Suppressor macrophage (primary cell): Measurements from ENCODE around the gene EGR4.

Experiments
- DNase-seq, 4 experiments: peaks; one replicate each; pipeline ENCODE4 v3.0.0-alpha.2; 2020 to 2022
- total RNA-seq, 17 experiments: gene quantifications; one replicate each; lab custom pipeline; 2026; ENCODE audit warnings: mixed read lengths in 6 of 17, inconsistent platforms in 3 of 17; lab: John Stamatoyannopoulos, UW

The EGR4 gene
- 0 to 4.6 (median 0.12) reads per million in 17 experiments for total RNA-seq

DNA sequence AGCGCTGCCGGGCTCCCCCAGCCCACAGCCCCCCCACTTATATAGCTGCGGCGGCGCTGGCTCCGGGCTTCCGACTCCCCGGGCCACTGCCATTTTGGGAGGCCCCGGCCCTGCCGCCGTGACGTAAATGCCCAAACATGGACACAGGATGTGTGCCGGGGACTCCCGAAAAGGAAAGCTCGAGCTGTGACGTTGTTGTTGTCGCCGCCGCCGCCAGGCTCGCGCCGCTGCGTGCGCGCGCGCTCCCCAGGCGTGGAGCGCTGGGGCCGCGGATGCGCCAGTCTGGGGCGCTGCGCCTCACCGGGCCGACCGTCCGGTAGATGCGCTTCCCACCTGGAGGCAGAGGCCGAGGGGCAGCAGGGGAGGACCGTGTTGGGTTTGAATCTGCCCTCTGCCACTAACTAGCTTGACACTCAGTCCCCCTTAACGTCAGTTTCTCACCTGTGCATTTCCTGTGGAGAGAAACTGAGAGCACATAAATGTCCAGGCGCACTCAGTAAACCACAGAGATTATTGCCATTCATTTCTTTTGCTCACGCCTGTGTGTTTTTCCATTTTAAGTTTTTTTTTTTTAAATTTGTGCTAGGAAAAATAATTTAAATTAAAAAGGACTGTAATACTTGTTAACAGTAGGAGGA is at the start of gene EGR4:
Gene EGR4, minus strand, starts transcription at position 15 of the 638 bp plus-strand sequence. CDS start 231 bp downstream, outside the sequence.
- DNase-seq = peak; percentile 84 to 90 (median 86)

- no peak for DNase-seq
Observed at GRCh38 chr2:73341039-73341438, 47.7 kb upstream of the EGR4 start.

GRCh38 chr2:73339201-73339600 is 45.9 kb upstream of the EGR4 start:
- DNase-seq = peak in 1 of 4 experiments; percentile 1

DNA sequence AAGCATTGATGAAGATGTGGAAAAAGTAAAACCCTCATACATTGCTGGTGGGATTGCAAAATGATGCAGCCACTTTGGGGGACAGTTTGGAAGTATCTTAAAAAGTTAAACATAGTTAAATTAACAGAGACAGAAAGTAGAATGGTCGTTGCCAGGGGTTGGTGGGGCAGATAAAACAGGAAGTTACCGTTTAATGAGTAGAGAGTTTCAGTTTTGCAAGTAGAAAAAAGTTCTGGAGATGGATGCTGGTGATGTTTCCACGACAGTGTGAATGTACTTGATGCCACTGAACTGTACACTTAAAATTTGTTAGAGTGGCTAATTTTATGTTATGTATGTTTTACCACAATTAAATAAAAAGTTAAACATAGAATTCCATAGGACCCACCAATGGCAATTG is 44.5 kb upstream of the EGR4 start:
- no peak for DNase-seq

- DNase-seq = no peak
Observed at GRCh38 chr2:73334620-73335019, 41.3 kb upstream of the EGR4 start.

GRCh38 chr2:73334045-73334444 is 40.7 kb upstream of the EGR4 start:
- no peak for DNase-seq

DNA sequence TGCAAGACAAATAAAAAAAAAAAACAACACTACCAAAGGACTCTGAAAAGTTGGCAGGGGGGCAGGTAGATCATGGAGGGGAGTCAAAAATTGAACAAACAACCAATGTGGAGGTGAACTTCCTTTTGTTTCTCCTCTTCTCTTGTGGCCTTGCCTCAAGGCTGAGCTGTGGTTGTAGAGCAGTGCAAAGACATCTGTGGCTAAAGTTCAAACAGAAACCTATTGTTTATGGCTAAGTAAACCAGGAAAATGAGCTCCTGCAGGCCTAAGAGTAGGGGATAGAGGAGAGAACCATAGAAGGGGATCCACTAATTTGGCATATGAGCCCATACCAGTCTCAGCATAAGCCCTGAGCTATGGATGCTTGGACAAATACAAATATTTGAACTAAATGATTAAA is 40.2 kb upstream of the EGR4 start:
- DNase-seq = no peak

DNA sequence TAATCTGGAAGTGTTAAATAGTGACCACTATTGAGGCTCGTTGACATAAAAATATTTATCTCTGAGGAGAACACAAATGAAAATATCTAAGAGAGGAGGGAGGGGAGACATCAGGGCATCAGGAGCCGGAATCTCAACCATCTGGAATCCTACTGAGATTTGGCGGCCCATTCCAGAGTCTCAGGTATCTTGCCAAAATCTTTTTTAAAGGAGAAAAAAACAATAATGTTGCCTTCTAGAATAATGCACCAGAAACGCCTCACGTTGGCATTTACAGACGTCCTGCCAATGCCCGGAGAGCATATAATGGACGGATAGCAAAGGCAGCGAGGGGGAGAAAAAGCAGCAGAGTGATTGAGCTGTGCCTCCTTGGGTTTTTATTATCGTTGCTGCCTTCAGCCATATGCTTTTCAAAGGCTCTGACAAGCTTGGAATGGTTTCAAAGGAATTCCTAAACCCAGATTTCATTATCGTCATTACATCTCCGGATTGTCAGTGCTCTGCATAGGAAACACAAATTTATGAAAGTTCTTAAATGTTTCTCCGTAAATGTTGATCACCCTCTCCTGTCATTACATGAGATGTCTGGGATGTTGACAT is 30.9 kb upstream of the EGR4 start:
- no peak for DNase-seq

GRCh38 chr2:73323551-73323950 is 30.2 kb upstream of the EGR4 start:
- no peak for DNase-seq

GRCh38 chr2:73314441-73314840 is 21.1 kb upstream of the EGR4 start:
- DNase-seq = no peak

DNA sequence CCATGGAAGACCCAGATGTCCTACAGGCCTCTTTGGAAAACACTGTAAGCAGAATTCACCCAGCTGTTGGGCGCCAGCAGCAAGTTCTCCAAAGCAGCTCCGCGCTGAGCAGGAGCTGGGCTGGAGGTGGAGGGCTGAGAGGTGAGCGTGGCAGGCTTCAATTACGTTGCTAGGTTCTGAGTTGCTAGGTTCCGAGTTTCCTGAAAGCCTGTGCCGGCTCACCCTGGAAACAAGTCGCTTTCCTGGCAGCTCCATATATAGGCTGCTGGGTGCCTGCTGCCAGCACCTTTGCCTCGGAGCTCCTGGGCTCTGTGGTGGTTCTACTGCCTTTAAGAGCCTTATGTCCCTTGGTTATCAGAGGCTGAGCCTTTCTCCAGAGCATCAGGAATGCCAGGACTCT is 14.4 kb upstream of the EGR4 start:
- no peak for DNase-seq

GRCh38 chr2:73301636-73302035 is 8.3 kb upstream of the EGR4 start:
- no peak for DNase-seq

DNA sequence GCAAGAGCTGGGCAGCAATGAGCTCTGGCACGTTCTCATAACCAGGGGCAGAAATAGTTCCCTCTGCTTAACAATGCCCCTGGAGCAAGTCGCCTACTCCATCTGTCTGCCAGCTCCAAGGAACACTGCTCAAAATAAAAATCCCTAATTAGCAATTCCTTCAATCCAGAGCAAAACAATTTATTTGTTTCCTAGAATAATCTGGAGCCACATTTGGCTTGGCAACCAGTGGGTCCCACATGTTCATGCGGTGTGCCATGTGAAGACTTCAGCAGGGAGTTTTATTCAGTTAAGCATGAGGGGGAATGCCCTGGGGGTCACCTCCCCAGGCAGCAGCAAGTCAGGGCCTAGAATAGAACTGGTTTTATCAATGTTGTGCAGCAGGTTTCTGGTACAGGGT is 7.6 kb upstream of the EGR4 start:
- no peak for DNase-seq

GRCh38 chr2:73297586-73297985 is 4.2 kb upstream of the EGR4 start:
- DNase-seq = no peak

- DNase-seq = no peak
Observed at GRCh38 chr2:73297151-73297559, 3.8 kb upstream of the EGR4 start.

- no peak for DNase-seq
Observed at GRCh38 chr2:73295751-73296400, 2.5 kb upstream of the EGR4 start.

GRCh38 chr2:73294239-73294638 is 891 bp upstream of the EGR4 start:
- no peak for DNase-seq

DNA sequence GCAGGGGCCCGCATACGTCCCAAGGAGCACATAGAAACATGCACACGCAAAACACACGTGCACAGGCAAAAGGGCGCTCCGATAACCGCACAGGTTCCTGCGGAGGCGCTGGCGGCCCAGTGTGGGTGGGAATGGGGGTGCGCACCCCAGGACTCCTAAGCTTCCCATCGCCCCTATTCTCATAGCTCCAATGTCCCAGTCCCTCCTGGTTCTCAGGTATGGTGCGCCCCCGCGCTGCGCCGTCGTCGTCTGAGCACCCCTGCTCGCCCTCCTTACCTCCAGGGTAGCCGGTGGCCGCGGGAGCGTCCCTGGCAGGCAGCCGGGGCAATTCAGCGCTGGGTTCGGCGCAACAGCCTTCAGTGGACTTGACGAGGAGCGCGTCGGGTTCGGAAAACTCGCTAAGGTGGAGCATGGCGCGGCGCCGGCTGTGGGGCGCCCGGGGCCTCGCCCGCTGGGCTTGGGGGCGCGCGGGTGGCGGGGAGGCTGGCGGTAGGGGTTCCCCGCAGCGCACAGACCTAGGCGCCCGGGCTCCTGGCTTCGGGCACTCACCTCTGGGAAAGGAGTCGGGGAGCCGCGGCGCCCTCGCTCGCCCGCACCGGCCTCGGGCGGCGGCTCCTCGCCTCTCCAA is 328 bp downstream of the EGR4 start:
- DNase-seq = peak in 2 of 4 experiments; percentile 6 to 14

DNA sequence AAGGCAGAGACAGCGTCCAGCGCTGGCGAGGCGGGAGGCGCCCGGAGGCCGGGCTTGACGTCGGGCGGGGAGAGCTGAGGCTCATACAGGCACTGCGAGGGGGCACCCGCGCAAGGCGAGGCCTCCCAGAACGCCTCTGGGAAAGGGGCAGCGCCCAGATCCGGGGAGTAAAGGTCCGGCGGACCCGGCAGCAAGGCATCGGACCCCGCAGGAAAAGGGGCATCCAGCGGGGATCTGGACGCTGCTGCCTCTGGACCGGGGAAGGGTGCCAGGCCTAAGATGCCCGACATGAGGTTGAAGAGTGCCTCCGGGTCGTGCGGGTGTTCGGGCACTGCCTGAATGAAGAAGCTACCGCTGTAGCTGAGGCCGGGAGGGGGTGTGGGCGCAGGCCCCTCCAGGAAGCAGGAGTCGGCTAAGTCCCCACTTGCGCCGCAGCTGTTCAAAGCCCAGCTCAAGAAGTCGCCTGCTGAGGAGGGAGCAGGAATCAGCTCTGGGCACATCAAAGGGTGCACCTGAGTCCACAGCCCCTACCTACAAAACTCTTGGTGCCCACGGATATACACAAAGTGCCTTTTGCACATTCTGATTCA is 937 bp downstream of the EGR4 start:
- no peak for DNase-seq

DNA sequence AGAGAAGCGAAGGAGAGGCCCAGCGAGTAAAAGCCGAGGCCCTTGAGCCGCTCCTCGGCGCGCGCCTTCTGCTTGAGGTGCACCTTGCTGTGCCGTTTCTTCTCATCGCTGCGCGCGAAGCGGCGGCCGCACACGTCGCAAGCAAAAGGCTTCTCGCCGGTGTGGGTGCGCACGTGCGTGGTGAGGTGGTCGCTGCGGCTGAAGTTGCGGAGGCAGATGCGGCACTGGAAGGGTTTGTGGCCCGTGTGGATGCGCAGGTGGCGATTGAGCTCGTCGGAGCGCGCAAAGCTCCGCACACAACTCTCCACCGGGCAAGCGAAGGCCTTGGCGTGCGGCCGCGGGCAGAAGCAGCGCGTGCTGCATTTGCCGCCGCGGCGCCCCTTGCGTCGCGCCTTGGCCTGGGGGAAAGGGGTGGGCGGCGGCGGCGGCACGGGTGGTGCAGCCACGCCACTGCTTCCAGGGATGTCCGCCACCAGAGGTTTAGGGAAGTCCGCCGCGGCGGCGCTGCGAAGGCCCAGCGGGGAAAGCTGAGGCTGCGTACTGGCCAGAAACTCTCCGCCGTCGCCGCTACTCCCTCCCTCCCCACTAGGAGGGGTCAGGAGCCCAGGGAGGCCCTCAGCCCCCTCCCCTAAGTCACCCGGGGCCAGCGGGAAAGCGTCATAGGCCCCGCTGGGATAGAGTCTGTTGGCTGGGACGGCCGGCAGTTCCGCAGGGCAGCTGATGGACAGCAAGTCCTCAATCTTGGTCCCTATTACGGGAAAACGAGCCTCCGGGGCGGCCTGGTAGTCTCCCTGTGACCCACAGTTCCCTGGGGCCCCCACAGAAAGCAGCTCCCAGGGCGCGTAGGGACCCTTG is 1.7 kb downstream of the EGR4 start:
- DNase-seq = peak; percentile 39 to 74 (median 59)

DNA sequence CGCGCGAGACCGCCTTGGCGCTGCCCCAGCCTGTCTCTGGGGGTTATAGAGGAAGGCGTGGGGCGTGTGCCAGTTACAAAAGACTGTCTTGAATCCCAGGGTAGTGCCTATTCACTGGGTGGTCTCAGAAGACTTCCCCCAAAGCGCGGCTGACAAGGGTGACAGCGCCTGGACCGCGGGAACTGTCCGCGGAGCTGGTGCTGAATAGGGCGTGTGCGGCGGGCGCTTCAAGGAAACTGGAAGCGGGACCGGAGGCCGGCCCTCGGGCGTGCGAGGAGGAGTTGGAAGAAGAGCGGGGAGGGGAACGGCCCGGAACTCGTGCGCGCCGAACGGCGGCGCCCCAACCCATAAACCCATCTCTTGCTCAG is 2.3 kb downstream of the EGR4 start:
- DNase-seq = peak; percentile 71 to 88 (median 84)
